ENCODE results near the gene PHF5A.
"Not testable (repeated sequence)": the region's sequence is repeated elsewhere in the genome, so short reads cannot be mapped to it uniquely, and the experiment has no call there.

Gene PHF5A

DNA sequence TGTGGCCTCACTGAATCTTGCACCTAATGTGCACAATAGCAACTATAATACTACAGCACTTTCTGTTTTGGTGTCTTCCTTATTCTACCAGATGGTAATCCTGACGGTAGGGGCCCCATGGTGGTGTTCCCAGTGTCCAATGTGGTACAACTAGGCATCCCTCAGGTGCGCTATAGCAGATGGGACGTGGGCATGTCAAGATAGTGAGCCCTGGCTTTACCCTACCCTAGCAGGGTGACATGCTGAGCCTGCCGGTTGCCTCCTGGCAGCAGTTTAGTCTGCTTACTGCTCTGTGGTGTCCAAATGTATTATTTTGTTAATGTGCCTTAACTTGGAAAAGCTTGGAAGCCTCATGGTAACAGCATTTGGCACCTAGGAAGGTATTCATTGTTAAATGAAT lies 19.6 kb upstream of the PHF5A start:
- DNase-seq (ENCODE audit: low read depth in 2 of 2): no peak

DNA sequence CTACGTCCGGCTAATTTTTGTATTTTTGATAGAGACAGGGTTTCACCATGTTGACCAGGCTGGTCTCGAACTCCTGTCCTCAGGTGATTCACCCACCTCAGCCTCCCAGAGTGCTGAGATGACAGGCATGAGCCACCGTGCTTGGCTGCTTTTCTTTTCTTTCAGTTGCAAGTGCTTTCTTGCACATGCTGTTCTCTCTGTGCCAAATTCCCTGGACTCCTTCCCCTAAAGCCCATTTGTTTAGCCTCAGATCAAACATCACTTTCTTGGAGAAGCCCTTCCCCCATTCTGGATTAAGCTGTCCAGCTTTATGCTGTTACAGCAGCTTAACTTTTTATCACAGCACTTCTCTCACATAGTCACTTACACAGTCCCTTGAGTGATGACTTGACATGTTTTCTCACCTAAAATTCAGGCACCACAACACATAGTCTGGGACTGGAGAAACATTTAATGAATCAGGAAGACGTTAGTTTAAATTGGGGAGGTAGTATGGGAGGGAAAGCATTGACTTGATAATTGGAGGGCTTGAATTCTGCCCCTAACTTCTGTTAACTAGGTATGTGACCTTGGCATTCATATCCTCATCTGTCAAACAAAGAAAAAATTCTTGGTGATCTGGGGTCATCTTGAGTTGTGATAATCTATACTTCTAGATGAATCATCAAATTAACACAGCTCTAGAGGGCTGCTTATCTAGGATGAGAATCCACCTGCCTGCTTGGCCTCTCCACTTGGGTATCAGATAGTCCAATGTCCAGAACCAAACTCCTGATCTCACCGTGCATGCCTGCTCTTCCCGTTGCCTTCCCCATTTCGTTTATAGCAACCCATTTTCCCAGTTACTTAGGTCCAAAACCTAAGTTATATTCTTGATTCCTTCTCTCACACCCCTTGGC lies 18.8 kb upstream of the PHF5A start:
- no peak for DNase-seq (ENCODE audit: low read depth in 2 of 2)

DNA sequence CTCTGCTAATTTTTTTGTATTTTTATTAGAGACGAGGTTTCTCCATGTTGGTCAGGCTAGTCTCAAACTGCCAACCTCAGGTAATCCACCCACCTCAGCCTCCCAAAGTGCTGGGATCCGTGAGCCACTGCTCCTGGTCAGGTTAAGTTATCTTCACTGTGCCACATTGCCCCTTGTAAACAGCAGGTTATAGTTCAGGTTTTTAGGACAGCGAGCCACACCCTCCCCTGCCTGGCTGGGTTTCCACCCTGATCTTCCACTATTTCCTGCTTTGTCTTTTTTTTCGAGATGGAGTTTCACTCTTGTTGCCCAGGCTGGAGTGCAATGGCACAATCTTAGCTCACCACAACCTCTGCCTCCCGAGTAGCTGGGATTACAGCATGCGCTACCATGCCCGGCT lies 16.5 kb upstream of the PHF5A start:
- DNase-seq (ENCODE audit: low read depth in 2 of 2): no peak

DNA sequence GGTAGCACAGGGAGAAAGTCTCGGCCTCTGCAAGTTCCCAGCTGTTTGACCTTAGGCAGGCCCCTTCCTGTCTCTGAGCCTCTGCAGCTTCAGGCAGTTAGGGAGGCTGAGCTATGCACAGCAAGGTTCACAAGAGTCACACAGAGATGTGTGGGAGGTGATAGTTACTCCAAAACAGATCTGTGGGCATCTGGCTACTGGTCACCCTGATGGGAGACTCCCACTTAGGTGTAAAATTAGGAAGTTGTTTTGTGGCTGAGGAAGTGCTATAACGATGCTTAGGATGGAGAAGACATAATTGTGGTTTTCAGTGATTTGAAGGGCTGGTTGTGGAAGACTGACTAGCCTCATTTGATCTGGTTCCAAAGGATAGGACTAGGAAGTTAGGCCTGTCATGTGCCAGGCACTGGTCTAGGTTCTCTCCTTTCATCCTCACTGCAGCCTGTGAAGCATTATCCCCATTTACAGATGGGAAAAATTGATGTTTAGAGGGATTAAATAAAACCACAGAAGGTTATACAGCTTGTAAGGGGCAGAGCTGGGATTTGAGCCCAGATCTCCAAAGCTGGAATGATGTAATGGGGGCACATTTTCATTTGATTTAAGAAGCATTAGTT lies 13.9 kb upstream of the PHF5A start:
- DNase-seq (ENCODE audit: low read depth in 2 of 2): no peak

DNA sequence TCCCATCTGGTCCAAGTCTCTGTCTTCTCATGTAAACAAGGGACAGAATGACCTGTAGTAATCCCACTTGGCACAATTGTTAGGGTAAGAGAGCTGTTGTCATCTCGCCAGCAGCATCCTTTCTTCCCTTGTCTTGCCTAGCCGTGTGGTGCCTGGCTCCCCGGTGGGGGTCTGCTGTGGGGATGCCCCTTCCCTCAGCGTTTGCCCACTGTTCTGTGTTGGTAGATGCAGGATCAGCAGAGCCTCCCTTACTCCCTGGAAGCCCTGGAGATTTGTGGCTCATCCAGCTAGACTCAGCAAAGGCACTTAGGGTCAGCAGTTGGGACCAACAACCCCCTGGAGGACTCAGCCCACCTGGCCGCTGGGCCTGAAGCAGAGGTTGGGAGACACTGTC lies 13.4 kb upstream of the PHF5A start:
- DNase-seq (ENCODE audit: low read depth in 2 of 2): no peak

DNA sequence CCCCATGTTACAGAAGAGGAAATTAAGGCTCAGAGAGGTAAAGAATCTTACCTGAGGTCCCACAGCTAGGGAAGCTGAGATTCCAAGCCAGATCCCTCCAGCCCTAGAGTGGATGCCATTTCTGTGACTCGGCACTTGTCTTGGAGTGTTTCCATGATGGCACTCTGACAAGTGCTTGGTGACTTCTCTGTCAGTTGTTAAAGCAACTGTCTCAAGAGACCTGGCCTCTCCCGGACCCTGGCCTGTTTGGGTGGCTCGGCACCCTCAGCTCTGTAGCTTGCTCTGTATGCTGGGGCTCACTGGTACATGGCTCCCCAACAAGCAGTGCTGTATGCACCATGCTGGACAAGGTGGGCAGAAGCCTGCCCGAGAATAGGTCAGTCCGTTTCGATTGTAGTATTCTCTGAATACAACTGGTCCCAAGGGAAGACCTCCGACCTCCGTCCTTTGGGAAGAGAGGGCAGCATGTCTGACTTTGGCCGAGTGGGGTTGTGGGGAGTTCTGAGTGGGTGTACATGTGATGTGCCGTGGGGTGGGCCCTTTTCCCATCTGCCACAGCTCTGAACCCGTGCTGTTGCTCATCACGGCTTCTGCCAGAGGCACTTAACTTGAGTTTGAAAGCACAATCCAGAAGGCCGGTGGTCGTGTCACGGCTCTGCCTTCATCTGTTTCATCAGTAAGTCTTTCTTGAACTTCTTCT lies 12.8 kb upstream of the PHF5A start:
- DNase-seq (ENCODE audit: low read depth in 2 of 2): no peak

DNA sequence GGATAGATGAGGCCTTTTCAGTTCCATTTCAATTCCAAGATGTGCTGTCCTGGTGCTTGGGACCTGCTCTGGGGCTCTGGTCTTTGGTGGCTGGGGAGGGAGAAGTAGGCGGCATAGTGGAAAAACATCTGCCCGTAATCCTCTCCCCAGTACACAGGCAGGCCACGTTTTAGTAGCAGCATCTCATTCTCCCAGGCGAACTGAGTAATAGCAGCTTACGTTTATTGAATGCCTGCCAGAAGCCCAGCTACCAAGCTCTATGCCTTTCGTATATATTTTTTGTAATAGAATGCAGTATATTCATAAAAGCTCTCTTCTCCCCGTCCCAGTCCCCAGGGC lies 11.9 kb upstream of the PHF5A start:
- no peak for DNase-seq (ENCODE audit: low read depth in 2 of 2)

DNA sequence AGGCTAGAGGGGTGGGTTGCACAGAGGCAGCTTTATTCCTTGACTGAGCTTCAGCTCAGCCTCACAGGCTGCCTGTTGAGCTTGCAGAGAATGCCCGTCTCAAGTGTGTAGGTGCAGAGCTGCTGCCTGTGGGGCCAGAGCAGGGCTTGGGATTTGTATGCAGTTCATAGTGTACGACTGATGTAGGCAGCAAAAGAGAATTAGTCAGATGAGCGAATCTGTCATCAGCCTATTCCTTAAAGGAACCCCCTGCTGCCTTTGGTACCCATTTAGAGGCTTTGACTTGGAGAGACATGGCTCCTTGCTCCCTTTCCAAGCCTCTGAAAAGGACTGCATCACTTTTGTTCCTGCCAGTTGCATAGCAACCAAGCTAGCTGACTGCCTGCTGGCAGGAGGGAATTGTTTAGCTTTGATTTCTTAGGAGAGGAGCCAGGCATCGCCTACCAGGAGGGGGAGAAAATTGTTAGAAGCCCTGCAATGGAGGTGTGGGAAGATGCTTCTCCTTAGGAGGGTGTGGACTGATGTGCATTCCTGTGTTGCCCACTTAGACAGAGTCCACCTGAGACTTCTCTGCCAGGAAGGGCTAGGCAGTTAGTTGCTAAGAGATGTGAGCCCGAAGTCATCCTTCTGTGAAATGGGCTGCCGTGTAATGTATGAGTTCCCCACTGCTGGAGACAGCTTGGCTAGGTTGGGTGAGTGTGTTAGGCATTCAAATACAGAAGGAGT lies 11.3 kb upstream of the PHF5A start:
- no peak for DNase-seq (ENCODE audit: low read depth in 2 of 2)

DNA sequence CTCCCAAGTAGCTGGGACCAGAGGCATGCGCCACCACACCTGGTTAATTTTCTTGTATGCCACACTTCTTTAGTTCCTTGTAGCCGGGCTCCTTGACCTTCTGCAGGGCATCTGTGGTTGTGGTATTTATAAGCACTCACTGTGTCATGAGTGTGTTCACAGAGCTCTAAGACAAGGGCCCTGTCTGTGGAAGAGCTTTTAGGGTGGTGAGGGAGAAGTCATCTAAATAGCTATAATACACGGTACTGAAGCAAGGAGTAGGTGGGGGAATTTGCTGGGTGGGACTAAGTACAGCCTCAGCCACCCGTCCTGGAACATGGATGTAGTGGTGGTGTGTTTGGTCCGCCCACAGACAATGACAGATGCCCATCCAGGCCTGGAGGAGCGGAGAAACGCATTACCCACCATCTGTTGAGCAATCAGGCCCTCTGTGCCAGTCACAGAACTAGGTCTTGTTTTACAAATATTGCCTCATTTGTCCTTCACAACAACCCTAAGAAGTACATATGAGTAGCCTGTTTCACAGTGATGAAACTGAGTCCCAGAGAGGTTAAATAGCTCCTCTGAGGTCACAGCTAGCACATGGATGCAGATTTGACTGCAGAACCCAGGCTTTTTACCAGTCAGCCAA lies 10.5 kb upstream of the PHF5A start:
- DNase-seq (ENCODE audit: low read depth in 2 of 2): no peak

DNA sequence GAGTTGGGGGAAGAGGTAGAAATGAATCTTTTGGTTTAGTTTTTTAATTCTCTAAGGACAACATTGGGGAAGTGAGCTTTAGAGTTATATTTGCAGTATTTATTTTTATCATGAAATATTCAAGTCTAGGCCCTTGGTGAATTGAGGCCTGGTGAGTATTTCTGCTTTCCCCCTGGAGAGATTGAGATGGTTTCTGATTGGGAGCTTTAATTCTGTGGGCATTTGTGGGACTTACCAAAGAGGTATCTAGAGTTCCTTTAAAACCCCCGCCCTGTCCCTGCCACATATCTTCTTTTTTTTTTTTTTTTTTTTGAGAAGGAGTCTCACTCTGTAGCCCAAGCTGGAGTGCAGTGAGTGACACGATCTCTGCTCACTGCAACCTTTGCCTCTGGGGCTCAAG lies 10.0 kb upstream of the PHF5A start:
- no peak for DNase-seq (ENCODE audit: low read depth in 2 of 2)

DNA sequence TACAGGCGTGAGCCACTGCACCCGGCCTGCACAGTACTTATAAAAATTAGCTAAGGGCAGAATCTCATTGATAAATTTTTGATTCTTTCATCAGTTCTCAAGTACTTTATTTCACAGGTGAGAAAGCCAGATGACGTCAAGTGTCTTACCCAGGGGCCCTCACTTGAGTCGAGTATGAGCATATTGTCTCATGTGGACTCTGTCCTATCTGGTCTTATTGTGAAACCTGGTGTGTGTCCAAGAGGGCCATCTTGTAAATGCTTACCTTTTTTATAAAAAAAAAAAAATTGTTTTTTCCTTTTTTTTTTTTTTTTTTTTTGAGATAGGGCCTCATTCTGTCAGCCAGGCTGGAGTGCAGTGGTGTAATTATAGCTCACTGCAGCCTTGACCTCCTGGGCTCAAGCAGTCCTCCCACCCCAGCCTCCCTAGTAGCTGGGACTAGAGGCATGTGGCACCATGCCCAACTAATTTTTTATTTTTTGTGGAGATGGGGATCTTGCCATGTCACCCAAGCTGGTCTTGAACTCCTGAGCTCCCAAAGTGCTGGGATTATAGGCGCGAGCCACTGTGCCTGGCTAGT lies 6.5 kb upstream of the PHF5A start:
- no peak for DNase-seq (ENCODE audit: low read depth in 2 of 2)

DNA sequence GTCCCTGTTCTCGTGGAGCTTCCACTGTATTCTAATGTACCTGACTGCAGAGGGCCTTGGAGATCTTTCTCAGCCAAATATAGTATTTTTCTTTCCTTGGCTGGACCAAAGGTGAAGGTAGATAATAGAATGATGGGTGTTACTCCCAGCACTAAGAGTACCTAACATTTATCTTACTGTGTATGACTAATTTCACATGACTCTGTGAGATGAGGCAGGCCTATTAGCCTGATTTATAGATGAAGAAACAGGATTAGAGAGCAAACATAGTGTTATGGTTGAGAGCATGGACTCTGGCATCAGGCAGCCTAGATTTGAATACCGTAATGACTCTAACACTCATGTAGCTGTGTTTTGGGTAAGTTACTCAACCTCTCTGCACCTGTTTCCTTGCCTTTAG lies 3.1 kb upstream of the PHF5A start:
- DNase-seq (ENCODE audit: low read depth in 2 of 2): no peak

DNA sequence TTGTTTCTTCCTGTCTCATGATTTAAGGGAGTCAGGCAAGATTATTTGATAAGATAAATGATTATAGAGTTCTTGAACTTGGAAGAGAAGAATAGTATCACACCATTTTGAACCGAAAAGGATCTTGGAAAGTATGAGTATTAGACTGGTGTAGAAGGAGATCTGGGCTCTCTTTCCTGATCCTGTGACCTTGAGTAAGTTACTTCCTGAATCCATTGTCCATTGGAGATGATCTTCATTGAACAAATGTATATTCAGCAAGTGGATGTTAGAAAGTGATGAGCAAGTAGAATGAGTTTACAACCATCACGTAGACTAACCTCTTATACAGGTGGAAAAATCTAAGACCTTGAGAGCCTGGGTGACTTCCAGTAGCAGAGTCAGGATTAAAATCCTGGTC lies 2.4 kb upstream of the PHF5A start:
- no peak for DNase-seq (ENCODE audit: low read depth in 2 of 2)

DNA sequence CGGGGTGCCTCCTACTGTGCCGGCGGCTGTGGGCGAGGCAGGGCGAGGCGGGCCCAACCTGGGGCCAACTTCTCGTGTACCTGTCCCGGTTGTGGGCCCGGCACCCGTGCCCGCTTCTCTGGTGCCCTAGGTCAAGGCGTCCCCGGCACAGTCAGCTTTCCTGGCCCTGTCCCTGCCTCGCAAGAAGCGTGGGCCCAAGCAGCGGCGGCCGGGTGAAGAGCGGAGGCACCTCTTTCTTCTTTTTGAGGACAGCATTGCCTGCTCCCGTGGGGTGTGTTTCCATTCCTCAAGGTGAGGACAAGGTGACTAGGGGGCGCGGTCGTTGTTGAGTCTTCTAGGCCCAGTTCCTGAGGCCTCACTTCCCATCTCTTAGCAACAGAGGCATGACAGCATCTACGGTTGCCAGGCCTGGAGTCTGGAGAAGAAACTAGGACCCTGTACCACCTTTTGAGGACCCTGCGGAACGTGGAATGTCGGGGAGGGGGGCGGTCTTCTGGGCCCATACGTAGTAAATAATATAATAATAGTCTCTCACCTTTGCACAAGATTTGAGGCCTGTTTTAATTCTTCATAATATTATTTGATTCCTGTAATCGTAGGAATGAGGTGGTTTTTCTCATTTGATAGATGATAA lies 843 bp upstream of the PHF5A start:
- no peak for DNase-seq (ENCODE audit: low read depth in 2 of 2)

DNA sequence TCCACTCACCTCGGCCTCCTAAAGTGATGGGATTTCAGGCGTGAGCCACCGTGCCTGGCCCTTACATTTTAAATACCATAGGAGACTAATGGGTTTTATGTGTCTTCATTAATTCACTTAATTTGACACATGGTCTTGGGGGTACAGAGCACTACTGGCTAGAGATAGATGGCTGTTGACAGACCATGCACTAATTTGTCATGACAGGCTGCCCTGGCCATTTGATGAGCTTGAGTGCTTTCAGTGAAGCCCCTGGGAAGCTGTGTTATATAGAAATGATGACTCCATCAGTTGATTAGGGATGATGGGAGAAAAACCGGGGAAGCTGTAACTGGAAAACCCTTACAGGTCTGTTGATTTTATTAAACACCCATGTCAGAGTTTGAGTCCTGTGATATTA lies 6.6 kb downstream of the PHF5A start:
- no peak for DNase-seq (ENCODE audit: low read depth in 2 of 2)

DNA sequence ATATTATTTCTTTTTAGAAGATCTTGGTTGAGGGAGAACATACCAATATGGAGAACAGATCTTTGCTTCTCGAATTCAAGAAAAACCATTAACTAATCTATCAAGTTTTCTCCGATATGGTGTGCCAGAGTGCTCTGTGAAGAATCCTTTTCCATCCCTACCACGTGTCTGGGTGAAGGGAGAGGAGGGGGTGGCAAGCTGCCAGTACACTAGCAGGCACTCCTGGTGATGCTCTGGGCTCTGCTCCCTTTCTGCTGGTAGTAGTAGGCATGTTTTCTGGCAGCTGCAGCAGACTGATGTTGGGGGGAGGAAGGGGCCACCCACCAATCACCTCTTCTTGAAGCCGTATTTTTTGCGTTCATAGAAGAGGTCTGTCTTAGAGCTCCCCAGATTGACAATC lies 8.4 kb downstream of the PHF5A start:
- not testable (repeated sequence) for DNase-seq (ENCODE audit: low read depth in 2 of 2)

DNA sequence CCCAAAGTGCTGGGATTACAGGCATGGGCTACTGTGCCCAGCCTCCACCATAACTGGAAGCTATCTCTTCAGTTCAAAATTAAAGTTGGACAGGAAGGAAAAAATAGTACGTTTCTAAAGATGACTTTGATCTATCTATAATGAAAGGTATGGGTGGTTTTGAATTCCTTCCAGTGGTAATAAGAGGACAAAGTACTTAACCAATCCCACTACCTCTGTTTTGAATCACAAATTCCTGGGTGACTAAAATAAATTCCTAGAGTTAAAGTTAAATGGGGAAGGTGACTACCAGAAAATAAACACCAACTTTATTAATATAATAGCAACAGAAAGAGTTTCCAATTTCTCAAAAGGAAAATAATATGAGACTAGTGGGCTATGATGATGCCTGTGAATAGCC lies 9.1 kb downstream of the PHF5A start:
- DNase-seq (ENCODE audit: low read depth in 2 of 2): no peak

DNA sequence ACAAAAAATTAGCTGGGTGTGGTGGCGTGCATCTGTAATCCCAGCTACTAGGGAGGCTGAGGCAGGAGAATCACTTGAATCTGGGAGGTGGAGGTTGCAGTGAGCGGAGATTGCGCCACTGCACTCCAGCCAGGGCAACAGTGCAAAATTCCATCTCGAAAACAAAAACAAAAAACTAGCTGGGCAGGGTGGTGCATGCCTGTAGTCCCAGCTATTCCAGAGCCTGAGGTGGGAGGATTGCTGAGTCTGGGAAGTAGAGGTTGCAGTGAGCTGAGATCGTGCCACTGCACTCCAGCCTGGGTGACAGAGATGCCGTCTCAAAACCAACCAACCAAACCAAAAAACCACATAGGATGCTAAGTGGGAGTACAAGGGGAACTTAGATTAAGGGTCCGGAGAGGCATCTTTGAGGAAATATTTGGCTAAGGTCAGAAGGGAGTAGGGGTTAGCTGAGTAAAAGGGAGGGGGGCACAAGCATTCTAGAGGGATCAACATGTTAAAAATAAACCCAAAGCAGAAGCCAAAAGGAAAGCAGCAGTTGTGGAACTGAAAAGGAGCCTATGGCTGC lies 10.2 kb downstream of the PHF5A start:
- no peak for DNase-seq (ENCODE audit: low read depth in 2 of 2)

DNA sequence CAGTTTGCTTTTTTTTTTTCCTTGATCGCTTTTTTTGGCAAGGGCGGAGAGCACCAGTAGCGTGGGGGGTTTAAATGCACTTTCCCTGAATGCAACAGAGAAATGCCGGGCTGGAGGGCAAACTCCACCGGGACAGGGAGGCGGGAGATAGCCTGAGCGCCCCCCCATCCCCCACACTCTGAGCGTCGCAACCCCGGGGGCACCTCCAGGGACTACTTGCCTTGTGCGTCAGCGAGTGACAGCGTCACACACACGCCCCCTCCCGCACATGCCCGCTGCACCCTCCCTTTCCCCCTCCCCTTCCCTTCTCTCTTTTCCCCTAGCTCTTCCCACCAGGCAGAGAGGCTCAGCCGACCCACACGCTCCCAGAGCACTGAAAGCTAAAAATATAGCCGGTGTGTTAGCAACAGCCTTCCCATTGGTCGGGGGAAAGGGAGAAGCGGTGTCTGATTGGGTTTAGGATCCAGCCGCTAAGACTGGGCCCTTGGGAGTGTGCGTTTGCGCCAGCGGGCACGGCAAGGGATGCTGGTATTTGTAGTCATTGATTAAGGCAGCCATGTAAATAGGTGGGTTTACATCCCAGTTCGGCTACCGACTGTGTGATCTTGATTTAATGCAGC lies 20.2 kb downstream of the PHF5A start:
- peak; percentile 77 to 87 for DNase-seq (ENCODE audit: low read depth in 2 of 2)
